Lower lobe of right lung (tissue), 2 donors: ENCODE measurements around the gene ADPGK. TPM values are rescaled to one million over a fixed set of nuclear protein-coding genes. Genes with fewer than 3 reads are reported as not detected.
"Not testable (repeated sequence)": the region's sequence is repeated elsewhere in the genome, so short reads cannot be mapped to it uniquely, and the experiment has no call there.

ENCODE experiments used
- ATAC-seq, 2 donors: fragments of 200-7000 bp; cut with Tn5 transposase; one replicate each; pipeline ENCODE4 v1.9.1; 2020 to 2022; ENCODE audit warnings: mild to moderate bottlenecking in 2 of 2, moderate library complexity in 2 of 2
- DNase-seq: peaks from one replicate; pipeline ENCODE4 v3.0.0-alpha.2; 2020
- H3K27ac ChIP-seq: fragments of 200-600 bp; one replicate; pipeline ENCODE4 v1.8.0; 2022
- H3K27me3 ChIP-seq: fragments of 200-600 bp; one replicate; pipeline ENCODE4 v1.8.0; 2022; ENCODE audit warnings: low read depth
- H3K36me3 ChIP-seq: fragments of 200-600 bp; one replicate; pipeline ENCODE4 v1.8.0; 2022; ENCODE audit warnings: mild to moderate bottlenecking
- H3K4me1 ChIP-seq: fragments of 200-600 bp; one replicate; pipeline ENCODE4 v1.8.0; 2022
- H3K4me3 ChIP-seq: fragments of 200-600 bp; one replicate; pipeline ENCODE4 v1.8.0; 2022; ENCODE audit warnings: mild to moderate bottlenecking
- H3K9me3 ChIP-seq: fragments of 200-600 bp; one replicate; pipeline ENCODE4 v1.8.0; 2022
- intact Hi-C: fragments of 100-400 bp; cut with DNase I; formaldehyde crosslinking; loops from one replicate; pipeline ENCODE4 v1.11.0; 2022
- total RNA-seq: library from RNA; stranded (reverse); fragmentation: NEBNext Ultra II Directional; extraction: Animal tissue kit (Norgen Biotek cat#: 25700); gene quantifications from one replicate; pipeline ENCODE4 v1.2.1, GENCODE V29; 2021
- TF ChIP-seq, protein P1 (sequence below): fragments of 200-600 bp; IDR thresholded peaks from one replicate; pipeline ENCODE4 v1.8.0; 2022; ENCODE audit warnings: antibody characterized with exemption, mild to moderate bottlenecking
- donor health status: DM: no; HTN: yes; CAD: no; lungs with severe emphysema.

The ADPGK gene
- total RNA-seq, 1 donor from 2014 or later, result 87.1 TPM

DNA sequence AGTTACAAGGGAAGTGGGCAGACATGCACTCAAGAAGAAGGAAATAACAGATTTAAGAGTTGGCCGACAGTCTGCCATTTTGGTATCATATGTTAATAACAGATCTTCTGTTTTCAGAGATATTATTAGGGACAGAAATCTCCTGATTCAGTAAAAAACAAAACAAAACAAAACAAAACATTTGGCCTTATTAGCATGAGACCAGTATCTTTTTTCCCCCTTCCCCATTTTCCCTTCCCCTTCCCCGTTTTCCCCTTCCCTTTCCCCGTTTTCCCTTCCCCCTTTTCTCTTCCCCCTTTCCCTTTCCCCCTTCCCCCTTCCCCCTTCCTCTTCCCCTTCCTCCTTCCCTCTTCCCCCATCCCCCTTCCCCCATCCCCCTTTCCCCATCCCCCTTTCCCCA lies 58.1 kb downstream of the ADPGK start:
- no peak overlapping the region for H3K4me3 ChIP-seq
- H3K27ac ChIP-seq, result no peak overlapping the region
- H3K27me3 ChIP-seq, result no peaks in the 10 kb centered on the region
- intact Hi-C loops, result no loop called here
- H3K9me3 ChIP-seq, result no peaks in the 10 kb centered on the region
- TF ChIP-seq, protein P1, sequence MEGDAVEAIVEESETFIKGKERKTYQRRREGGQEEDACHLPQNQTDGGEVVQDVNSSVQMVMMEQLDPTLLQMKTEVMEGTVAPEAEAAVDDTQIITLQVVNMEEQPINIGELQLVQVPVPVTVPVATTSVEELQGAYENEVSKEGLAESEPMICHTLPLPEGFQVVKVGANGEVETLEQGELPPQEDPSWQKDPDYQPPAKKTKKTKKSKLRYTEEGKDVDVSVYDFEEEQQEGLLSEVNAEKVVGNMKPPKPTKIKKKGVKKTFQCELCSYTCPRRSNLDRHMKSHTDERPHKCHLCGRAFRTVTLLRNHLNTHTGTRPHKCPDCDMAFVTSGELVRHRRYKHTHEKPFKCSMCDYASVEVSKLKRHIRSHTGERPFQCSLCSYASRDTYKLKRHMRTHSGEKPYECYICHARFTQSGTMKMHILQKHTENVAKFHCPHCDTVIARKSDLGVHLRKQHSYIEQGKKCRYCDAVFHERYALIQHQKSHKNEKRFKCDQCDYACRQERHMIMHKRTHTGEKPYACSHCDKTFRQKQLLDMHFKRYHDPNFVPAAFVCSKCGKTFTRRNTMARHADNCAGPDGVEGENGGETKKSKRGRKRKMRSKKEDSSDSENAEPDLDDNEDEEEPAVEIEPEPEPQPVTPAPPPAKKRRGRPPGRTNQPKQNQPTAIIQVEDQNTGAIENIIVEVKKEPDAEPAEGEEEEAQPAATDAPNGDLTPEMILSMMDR, result no peak
- DNase-seq (no peak), ATAC-seq (no peak)
- H3K4me1 ChIP-seq, result no peaks in the 10 kb centered on the region
- H3K36me3 ChIP-seq, result peaks cover 27% of the 10 kb centered on the region

DNA sequence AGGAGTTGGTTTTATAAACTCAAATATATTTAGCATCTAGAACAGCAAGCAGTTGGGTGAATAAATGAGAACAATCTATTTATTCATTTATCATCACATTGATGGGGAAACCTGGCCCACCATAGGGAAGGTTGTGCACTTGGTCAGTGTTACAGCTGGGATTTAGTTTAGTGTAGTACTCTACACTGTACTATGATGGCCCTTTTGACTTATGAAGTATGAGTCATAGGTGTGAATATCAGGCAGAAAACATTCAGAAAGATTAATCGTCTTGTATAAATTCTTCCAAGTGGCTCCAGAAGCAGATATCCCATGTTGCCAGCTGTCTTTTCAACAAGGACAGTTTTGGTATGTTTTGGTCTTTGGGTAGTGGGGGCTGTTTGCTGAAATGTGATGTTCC lies 59.5 kb downstream of the ADPGK start:
- intact Hi-C loops, result no loop called here
- H3K36me3 ChIP-seq, result peaks cover 27% of the 10 kb centered on the region
- no peak for ATAC-seq
- TF ChIP-seq, protein P1, result no peak
- H3K9me3 ChIP-seq, result no peaks in the 10 kb centered on the region
- no peak for DNase-seq
- H3K27ac ChIP-seq, result no peak overlapping the region
- H3K27me3 ChIP-seq, result no peaks in the 10 kb centered on the region
- no peaks in the 10 kb centered on the region for H3K4me1 ChIP-seq
- H3K4me3 ChIP-seq, result no peak overlapping the region

DNA sequence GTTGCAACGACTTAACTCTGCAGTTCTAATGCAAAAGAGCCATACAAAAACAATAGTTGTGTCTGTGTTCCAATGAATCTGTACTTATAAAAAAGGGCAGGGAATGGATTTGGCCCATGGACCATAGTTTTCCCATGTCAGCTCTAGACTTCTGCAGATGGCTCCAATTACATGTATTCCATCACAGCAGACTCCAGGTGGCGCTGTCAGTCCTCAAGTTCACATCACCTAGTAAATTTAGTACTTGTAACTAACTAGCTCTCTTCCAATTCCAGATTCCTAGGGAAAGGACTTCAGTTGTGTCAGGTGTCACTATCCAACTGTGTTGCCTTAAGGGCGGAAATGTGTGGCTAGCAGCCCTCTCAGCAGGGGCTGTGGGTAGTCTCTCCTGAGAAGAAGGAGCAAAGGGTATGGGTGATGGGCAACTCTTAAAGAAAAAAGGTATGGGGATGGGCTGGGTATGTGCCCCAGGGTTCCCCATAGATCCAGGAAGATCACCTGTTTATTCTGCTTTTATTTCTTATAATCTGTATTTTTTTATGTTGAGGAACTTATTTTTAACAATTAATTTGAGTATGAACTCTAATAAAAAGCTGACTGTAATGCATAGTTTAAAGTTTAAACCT lies 61.4 kb downstream of the ADPGK start:
- peak in 1 of 2 donors; percentile 61 for ATAC-seq
- Histone ChIP-seq H3K27ac (no peak overlapping the region), H3K27me3 (no peaks in the 10 kb centered on the region), H3K4me3 (no peak overlapping the region), H3K9me3 (no peaks in the 10 kb centered on the region), H3K4me1 (no peaks in the 10 kb centered on the region), H3K36me3 (peaks cover 27% of the 10 kb centered on the region)
- intact Hi-C loops, result no loop called here
- peak; percentile 57 for DNase-seq
- TF ChIP-seq, protein P1, result peak; percentile 66

DNA sequence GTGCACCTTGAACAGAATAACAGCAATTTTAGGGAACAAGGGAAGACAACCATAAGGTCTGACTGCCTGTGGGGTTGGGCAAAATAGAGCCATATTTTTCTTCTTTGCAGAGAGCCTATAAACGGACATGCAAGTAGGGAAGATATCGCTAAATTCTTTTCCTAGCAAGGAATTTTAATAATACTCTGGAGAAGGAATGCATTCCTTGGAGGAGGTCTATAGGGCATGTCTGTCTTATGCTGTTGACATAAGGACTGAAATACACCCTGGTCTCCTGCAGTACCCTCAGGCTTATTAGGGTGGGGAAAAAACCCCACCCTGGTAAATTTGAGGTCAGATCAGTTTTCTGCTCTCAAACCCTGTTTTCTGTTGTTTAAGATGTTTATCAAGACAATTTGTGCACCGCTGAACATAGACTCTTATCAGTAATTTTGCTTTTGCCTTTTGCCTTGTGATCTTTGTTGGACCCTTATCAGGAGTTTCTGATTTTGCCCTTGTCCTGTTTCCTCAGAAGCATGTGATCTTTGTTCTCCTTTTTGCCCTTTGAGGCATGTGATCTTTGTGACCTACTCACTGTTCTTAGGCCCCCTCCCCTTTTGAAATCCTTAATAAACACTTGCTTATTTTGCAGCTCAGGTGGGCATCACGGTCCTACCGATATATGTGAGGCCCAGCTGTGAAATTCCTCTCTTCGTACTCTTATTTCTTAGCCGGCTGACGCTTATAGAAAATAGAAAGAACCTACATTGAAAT lies 74.8 kb downstream of the ADPGK start:
- H3K36me3 ChIP-seq, result peaks cover 27% of the 10 kb centered on the region
- H3K27me3 ChIP-seq, H3K27ac ChIP-seq, DNase-seq, H3K4me3 ChIP-seq, ATAC-seq, intact Hi-C loops, H3K9me3 ChIP-seq, H3K4me1 ChIP-seq: not testable (repeated sequence)

DNA sequence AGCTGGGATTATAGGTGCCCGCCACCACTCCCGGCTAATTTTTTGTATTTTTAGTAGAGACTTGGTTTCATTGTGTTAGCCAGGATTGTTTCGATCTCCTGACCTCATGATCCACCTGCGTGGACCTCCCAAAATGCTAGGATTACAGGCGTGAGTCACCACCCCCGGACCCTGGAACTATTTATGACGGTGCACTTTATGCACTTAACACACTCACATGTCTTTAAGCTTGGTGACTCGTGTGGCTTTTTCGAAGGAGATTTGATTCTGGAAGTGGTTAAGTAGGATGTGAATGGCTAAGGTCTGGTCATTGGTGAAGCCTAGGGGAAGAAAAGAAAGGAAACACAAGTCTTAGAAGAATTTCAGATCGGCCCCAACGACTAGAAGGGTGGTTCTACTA lies 77.3 kb downstream of the ADPGK start:
- ATAC-seq (no peak), DNase-seq (no peak)
- H3K4me3 ChIP-seq, result no peak overlapping the region
- H3K9me3 ChIP-seq, result no peaks in the 10 kb centered on the region
- no peaks in the 10 kb centered on the region for H3K4me1 ChIP-seq
- intact Hi-C loops, result no loop called here
- H3K27ac ChIP-seq, result no peak overlapping the region
- H3K36me3 ChIP-seq, result peaks cover 6% of the 10 kb centered on the region
- TF ChIP-seq, protein P1, result no peak
- no peaks in the 10 kb centered on the region for H3K27me3 ChIP-seq

Other genes starting within 250 kb of the ADPGK start
- not detected for gene GOLGA6B, start 129.1 kb downstream of the ADPGK start, total RNA-seq
- not detected for gene HIGD2B, start 97.6 kb downstream of the ADPGK start, total RNA-seq
- 18.5 TPM for gene BBS4, start 97.6 kb downstream of the ADPGK start, total RNA-seq